GM19240 (cell line): ENCODE data around the gene ZNF575.
"Not testable (repeated sequence)": the region's sequence is repeated elsewhere in the genome, so short reads cannot be mapped to it uniquely, and the experiment has no call there.

Experiments used
- DNase-seq: peaks from one replicate; pipeline ENCODE4 v3.0.0; 2011; ENCODE audit warnings: low spot score; ENCODE audit not compliant: insufficient read length

Gene ZNF575

DNA sequence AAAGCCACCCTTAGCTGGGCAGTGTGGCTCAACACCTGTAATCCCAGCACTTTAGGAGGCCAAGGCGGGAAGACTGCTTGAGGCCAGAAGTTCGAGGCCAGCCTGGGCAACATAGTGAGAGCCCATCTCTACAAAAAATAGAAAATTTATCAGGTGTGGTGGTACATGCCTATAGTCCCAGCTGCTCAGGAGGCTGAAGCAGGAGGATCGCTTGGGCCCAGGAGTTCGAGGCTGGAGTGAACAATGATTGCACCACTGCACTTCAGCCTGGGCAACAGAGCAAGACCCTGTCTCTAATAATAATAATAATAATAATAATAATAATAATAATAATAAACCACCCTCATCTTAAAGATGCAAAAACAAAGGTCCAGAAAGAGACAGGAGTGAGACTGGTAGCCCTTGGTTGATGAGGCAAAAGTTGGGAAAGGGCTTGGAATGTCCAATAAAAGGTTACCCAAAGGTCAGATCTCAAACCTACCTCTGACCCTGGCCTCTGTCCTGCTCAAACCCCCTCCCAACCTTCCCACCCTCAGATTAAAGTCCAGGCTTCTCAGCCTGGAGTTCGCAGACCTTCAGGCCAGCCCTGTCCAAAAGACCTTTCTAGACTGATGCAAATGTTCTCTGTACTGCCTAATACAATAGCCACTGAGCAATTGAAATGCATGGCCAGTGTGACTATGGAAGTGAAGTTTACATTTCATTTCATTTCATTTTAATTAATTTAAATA lies 9.1 kb downstream of the ZNF575 start:
- no peak for DNase-seq

DNA sequence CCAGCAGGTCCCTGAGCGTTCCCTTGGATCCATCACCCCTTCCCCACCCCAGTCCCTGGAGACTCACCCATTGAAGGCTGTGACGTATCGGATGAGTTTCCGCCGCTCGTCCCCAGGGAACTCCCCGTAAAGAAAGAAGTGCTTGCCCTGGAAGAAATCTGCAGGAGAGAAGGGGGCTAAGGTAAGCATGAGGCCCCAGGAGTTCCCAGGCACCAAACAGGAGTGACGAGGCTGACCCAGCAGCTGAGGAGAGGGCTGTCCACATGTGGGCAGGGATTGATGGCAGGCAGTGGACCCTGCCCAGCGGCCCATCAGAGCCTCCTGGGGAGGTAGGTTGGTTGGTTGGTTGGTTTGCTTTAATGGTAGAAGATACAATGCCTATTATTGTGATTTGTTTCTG lies 11.1 kb downstream of the ZNF575 start:
- no peak for DNase-seq

DNA sequence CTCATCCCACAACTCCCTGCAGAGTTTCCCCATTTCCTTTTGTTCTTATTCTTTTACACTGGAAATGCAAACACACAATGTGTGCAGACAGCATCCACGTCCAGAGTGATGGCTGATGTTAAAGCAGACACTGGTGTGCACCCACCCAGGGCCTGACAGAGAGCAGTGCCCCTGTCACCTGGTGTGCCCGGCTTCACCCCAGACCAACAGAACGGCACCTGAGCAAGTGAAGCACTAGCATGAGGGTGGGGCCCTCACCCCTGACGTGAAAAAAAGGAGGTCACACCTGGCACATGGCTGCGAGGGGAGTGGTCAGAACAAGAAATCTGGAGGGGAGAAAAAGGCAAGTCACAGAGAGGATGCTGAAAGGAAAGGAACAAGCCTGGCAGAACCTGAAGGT lies 12.3 kb downstream of the ZNF575 start:
- no peak for DNase-seq

DNA sequence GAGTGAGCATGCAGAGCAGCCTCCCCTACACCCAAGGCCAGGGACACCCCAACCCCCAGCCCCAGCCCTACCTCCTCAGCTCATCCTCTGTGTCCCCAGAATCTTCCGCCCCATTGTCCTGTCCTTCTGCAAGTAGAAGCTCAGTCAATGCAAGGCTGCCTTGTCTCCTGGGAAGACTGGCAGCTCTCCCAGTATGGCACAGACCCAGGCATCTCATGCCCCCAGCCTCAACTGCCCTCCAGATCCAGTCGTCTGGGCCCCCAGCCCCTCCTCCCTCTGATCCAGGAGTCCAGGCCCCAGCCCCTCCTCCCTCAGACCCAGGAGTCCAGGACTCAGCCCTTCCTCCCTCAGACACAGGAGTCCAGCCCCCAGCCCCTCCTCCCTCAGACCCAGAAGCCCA lies 13.0 kb downstream of the ZNF575 start:
- DNase-seq, result no peak

DNA sequence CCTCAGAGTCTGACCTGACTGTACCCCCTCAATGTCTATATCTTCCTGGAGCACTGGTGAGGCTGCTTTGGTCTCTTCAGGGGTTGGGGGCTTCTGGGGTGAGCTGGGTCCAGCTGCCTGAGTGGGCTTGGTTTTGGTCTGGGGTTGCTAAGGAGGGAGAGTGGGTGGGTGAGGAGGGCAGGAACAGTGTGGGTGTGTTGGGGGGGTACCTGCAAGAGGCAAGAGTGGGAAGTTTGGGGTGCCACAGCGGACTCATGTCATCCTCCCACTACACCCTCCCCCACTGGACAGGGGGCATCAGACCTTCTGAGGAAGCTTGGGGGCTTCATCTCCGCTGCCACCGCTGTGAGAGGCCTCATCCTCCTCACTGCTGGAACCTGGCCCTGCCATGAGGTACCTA lies 13.6 kb downstream of the ZNF575 start:
- no peak for DNase-seq

DNA sequence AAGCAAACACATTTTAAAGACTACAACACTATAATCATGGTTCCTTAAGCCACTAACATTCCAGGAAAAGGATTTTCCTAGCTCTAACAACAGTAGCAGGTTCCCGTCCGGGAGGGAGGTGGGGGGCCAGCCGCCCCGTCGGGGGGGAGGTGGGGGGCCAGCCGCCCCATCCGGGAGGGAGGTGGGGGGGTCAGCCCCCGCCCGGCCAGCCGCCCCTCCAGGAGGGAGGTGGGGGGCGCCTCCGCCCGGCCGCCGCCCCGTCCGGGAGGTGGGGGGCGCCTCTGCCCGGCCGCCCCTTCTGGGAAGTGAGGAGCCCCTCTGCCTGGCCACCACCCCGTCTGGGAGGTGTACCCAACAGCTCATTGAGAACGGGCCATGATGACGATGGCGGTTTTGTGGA lies 14.9 kb downstream of the ZNF575 start:
- DNase-seq, result not testable (repeated sequence)

DNA sequence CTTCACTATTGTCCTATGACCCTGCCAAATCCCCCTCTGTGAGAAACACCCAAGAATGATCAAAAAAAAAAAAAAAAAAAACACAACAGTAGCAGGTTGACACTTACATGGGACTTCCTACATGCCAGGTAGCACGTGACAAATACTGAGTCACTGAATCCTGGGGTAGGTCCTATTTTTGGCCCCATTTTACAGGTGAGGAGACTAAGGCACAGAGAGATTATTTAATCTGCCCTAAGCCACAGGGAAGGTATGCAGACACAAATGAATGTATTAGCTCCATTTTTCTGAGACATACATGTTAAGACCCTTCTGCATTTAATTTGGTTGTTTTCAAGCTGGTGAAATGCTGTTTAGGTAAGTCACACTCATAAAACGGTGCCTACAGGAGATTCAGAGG lies 15.7 kb downstream of the ZNF575 start:
- DNase-seq, result no peak

DNA sequence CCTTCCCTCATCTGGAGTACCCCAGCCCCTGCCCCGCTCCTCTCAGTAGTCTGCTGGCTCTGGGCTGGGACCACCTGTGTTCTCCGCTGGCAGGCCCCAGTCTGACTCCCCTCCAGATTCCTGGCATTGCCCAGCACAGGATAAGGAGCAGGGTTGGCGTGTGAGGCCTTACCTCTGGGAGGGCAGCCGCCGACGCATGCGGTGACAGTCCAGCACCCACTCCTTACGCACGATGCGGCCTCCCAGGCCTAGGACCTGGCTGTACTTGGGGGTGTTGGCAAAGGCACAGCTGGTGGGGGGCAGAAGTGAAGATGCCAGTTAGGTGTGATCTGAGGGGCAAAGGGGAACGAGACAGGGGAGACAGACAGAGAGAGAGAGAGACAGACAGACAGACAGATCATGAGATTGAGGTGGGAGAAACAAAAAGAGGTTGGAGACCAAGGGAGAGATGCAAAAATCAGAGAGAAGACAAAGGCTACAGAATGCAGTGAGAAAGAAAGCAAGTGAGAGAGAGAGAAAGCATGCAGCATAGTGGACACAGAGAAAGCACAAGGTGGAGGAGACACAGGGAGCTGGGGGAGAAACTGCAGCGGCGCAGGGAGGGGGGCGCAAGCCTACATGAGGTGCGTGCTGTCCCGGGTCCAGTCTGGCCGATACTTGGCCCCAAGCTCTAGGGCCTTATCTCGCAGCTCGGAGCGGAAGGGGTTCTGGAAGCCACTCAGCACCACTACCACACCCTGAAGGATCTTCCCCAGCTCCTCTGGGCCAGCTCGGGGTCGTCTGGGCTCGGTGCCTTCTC lies 18.6 kb downstream of the ZNF575 start:
- no peak for DNase-seq

DNA sequence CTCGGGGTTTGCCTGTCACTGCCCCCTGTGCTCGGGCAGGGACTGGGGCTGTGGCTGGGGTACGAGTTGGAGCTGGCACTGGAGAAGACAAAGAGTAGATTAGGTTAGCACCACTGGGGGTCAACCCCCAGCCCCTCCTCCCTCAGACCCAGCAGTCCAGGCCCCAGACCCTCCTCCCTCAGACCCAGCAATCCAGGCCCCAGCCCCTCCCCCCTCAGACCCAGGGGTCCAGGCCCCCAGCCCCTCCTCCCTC lies 19.1 kb downstream of the ZNF575 start:
- DNase-seq, result no peak

DNA sequence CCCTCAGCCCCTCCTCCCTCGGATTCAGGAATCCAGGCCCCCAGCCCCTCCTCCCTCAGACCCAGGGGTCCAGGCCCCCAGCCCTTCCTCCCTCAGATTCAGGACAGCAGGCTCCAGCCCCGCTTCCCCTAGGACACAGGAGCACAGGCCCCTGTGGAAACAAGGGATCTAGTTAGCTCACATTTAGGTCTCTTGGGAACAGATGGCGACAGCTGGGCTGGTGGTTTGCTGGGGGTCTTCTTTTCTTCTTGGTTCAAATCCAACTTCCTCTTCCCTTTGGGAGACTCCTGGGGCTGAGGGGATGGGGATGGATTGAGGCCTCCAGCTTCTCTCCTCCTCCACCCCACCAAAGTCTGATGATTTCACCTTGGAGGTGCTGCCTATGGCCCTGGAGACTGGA lies 19.6 kb downstream of the ZNF575 start:
- DNase-seq, result no peak

DNA sequence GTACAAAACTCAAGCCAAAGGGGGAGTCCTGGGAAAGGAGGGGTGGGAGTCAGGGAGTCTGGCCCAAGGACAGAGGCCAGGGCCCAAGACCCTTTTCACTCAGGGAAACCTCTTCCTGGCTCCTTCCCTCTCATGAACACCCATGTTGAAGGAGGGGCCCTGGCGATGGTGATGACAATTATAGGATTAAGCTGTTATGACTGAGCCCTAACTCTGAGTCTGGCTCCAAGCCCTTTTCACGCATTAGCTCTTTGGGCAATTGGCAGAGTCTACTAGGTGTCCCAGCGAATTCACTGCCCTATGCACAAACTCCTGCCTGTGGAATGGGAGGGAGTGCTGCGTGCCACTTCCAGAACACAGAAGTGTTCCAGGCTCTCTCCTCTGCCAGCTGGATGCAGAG lies 20.7 kb downstream of the ZNF575 start:
- no peak for DNase-seq

DNA sequence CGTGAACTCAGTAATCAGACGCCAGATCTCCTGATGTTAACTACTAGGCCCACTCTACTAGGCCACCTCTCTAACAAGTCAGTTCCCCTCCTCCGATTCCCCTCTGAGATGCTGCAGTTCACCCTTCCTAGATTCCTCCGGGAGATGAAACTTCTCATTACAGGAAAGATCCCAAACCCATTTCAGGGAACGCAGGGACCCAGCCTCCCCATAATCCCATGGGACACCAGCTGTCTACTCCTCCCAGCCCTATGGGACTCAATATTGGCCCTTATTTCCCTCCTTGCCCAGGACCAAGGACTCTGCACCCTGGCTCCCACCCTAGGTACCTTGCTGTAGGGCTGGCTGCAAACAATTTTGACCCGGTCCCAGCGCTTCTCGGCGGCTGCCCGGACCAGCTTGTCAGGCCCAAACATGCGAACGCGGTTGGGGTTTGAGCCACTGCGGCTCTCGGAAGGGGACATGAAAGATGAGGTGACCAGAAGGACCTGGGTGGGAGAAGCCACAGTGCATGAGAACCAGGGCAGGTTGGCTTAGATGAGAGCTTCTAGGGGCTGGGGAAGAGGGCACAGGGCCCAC lies 21.4 kb downstream of the ZNF575 start:
- no peak for DNase-seq

DNA sequence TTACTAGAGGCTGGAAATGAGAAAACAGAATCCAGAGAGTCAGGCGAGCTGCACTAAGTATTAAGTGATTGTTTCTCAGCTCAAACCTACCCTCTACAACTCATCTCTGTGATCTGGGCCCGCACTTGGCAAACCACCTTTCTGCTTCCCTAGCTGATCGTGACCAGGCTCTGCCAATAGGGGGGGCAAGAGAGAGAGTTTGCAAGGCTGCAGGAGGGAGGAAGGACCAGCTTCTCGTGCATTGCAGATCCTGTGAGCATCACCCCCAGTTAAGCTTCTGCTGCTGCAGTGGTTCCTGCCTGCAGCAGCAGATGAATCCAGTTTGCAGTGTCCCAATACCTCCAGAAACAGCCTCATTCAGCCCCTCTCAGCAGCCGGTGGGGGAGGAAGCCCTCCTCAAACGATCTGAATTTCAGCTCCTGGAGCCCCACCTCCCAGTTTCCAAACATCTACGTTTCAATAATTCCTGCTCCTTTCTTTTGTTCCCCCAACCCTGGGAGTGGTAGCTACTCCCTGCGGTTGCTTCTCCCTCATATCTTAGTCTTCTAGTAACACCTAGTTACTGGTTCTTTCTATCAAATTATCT lies 22.3 kb downstream of the ZNF575 start:
- peak; percentile 69 for DNase-seq

DNA sequence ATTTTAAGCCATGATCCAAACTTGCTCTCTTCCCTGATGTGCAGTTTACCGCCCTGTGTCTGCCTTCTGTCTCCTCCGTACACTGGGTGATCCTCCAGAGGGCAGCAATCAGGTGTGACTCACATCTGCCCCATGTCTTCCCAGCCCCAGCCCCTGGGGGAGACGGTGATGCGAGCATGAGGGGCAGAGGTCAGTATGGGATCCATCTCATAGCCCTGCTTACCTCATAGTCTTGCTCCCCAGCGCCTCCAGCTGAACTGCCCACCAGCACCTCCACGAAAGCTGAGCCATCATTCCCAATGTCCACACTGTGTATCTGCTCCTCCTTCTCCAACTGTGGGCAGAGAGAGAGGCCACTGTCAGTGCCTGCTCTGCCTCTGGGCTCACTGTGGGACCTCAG lies 27.7 kb downstream of the ZNF575 start:
- no peak for DNase-seq

DNA sequence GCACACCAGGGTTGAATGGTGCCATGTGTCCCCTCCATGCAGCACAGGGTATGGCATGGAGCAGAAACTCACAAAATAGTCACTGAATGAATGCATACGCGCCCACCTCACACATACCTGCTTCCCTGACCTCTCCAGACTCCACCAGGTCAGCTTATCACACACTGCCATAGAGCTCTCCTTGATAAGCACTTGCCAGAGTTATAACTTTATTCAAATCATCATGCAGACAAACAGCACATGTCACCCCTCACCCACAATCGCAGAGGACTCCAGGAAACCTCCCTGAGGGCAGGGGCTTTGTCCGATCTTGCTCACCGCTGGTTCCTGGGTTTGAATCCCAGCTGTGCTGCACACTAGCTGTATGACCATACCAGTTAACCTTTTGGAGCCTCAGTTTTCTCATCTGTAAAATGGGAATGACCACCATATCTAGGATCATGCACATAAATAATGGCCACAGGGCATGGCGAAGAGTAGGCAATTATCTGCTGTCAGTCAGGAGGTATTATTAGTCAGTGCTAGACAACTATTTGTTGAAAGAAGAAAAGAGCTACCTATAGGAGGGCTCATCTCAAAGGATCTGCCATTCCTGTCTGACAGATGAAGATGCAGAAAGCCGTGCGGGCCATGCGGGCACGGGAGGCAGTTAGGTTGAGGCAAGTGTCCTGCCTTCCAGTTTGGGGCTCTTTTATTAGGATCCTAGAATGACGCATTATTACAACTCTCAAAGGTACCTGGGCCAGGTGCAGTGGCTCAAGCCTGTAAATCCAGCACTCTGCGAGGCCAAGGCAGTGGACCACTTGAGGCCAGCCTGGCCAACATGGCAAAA lies 28.4 kb downstream of the ZNF575 start:
- no peak for DNase-seq

DNA sequence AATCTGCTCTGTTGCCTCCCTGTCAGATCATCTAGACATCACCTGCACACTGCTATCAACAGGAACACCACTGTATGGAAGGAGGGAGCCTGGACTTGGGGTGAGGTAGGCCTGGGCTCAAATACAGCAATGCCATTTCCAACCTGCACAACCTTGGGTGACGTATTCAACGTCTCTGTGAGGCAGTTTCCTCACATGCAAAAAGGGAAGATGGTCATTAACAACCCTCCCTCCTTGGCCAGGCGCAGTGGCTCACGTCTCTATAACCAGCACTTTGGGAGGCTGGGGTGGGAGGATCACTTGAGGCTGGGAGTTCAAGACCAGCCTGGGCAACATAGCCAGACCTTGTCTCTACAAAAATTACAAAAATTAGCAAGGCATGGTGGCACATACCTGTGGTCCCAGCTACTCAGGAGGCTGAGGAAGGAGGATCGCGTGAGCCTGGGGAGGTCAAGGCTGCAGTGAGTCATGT lies 29.3 kb downstream of the ZNF575 start:
- DNase-seq, result no peak

DNA sequence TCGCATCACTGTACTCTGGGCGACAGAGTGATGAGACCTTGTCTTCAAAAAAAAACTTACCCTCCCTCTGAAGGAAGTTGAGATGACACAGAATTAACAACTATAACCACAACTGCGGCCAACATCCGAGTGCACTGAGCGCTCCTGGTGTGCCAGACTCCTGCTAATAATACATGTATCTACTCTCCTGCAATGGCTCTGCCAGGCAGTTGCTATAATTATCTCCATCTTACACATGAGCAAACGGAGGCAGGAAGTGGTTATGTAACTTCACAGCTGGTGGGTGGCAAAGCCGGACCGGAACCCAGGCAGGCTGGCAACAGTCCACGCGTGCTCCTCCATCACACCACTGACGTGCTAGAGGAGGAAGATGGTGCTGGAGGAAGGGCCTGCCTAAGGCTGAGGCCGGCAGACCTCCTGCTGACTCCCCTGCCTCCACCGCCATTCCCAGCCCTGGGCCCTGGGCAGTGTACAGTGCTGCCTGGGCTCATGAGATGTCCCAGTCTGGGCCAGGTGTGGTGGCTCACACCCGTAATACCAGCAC lies 29.8 kb downstream of the ZNF575 start:
- DNase-seq, result no peak

DNA sequence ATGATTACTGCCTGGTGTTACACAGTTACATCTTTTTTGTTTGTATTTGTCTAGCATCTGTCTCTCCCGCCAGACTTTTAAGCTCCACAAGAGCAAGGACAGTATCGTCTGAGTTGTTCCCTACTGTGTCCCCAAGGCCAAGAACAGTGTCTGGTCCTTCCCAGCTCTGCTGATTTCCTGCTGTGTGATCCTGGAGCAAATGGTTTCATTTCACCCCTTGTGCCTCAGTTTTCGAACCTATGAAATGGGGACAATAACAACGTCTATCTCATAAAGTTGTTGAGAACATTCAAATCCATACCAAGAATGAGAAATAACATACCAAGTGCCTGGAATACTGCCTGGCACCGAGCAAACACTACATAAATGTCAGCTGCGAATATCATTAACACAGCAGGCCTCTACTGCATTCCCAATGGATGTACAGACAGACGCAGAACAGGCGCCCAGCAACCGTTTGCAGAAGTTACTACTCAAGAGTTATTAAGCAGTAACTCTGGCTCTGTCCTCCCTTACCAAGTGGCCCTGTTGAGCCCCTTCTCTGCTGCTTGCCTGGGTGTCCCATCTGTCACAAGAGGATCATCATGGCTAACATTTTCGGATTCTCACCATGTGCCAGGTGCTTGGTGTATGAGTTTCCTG lies 30.9 kb downstream of the ZNF575 start:
- no peak for DNase-seq

DNA sequence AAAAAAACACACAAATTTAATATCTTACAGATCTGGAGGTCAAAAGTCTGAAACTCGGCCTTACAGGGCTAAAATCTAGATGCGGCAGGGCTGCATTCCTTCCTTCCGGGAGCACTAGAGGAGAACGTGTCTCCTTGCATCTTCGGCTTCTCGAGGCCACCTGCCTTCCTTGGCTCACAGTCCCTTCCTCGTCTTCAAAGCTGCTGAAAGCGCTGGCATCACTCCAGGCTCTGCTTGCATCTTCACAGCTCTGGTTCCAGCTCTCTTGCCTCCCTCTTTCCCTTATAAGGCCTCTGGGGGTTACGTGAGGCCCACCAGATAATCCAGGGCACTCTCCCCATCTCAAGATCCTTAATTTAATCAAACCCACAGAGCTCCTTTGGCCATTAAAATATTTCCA lies 31.8 kb downstream of the ZNF575 start:
- no peak for DNase-seq

DNA sequence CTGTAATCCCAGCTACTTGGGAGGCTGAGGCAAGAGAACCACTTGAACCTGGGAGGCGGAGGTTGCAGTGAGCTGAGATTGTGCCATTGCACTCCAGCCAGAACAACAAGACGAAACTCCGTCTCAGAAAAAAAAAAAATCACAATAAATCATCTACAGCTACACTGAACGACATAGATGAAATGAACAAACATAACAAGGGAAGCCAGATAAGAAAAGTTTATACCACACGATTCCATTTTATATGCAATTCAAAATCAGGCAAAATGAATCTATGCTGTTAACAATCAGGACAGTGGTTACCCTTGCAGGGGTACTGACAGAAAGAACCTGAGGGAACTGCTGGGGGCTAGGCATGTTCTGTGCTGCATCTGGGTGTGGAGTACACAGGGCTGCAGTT lies 36.7 kb downstream of the ZNF575 start:
- DNase-seq, result no peak
